Measurements from ENCODE around the gene PRRT1.
"Not testable (repeated sequence)": the region's sequence is repeated elsewhere in the genome, so short reads cannot be mapped to it uniquely, and the experiment has no call there.

The PRRT1 gene

DNA sequence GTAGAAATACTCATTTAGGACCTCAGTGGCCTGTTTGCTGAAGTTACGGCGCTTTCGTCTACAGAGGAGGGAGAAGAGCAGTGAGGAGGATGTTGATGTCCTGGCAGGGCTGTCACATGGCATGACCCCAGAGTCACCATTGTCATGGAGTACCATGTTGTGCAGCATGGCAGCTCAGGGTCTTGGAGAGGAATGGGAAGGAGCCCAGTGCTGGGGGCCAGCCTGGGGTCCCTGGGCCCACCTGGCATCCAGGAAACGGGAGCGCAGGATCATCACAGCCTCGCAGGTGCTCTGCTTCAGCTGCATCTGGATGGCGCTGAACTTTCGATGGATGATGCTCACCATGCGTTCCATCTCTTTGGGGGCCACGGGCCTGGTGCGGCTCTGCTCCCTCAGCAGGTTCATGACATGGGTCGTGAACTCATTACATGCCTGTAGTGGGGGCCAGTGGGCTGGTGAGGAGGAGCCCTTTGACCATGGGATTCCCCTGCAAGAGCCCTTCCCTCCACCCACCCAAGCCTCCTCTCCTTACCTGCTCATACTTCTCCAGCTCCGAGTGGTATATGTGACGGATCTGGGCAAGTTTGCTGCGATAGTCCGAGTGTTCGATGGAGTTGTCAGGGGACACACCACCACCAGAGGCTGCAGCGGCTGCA is 36.1 kb upstream of the PRRT1 start:
- DNase-seq: not testable (repeated sequence)

DNA sequence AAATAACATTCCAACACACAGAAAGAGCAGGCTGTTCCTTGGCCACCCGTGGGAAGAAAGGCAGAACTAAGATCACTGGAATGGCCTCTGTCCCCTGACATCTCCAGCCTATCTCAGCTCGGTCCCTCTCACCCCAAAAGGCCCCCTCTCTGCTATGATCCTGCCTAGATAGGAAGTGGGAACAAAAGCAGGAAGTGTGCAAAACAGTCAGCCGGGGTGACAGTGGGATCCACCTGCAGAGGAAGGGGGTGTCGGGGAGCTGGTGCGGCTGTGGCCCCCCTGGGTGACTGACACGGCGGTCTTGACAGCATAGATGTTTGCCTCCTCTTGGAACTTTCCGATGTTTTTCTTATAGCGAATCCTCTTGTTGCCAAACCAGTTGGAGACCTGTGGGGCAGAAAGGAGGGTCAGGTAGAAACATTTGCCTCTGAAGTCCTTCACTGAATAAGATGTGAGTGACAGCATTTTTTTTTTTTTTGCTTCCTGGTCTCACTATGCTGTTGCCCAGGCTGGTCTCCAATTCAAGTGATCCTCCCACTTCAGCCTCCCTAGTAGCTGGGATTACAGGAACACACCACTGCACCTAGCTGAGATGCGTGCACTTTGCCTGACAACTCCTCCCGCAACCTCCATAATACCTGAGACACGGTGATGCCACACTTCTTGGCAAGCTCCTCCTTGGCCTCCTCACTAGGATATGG is 35.4 kb upstream of the PRRT1 start:
- no peak for DNase-seq

DNA sequence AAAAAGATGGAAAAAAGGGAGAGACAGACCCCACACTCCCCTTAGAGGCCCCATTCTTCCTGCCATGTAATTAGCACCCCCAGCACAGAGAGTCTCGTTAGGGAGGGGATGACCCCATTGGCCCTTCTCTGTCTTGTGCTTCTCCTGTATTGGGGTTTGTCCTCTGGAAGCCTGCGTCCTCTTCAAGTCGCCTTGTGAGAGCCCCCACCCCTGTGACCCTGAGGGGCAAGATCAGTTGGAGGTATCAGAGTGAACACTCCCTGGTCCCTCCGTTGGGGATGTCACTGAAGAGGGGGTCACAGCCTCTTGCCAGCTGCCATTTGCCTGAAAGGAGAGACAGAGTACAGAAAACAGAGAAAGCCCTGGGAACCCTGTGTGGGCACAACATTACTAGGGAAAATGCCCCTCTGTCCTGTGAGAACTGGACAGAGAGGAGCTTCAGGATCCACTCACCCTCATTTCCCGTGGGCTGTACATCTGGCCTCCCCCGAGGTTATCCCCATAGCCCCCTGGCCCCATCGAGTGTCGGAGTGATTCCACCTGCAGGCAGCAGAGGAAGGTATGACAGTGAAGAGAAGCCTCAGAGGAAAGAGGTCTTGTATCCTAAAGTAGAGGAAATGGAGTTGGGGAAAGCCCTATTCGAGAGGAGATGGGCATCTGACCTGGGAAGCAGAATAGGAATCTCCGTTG is 34.6 kb upstream of the PRRT1 start:
- DNase-seq: not testable (repeated sequence)

DNA sequence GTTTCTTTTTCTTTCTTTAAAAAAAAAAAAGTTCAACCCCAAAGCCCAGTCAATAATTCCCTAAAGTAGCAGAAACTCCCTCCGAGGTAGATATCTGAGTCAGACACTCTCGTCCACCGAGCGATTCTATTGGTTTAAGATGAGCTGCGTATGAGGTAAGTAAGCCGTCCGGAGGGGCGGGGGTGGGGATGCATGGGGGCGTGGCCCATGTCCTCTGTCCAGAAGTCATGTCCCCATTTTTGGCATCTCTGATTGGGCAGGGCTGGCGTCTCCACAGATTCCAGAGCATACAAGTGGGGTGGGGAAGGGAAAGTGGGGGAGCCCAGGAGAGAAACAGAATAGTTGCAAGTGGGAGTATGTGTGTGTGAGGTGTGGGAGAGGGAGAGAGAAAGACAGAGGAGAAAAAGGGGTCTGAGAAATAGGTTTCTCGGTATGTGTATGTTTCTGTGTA is 34.0 kb upstream of the PRRT1 start:
- DNase-seq: not testable (repeated sequence)

DNA sequence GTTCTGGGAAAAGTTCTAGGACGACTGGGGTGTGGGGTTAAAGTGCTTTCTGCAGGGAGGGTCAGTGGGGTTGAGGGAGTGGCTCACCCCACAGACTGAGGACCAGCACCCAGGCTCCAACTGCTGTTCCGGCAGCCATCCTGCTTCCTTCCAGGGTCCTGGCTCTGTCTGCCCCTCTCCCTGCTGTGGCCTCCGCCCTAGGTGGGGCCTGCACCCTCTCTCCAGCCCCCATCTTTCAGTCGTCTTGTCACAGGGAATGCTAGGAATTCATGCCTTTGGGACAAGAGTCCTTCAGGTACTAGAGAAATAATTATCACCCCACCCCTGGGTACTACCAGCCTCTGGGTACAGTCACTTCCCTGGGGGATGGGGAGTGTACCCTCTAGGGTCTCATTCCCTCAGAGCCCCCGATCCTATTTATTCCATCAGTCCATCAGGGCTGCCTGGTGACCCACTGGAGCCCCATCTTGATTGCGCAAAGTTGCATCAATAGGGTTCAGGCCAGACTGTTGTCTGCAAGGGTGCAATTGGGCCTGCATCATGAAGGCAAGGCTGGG is 32.4 kb upstream of the PRRT1 start, which contains the start of gene AGER:
AGER (minus strand) TSS at position 170 of the 557 bp plus-strand sequence; CDS start at position 139, 31 bp downstream.
- DNase-seq: no peak

DNA sequence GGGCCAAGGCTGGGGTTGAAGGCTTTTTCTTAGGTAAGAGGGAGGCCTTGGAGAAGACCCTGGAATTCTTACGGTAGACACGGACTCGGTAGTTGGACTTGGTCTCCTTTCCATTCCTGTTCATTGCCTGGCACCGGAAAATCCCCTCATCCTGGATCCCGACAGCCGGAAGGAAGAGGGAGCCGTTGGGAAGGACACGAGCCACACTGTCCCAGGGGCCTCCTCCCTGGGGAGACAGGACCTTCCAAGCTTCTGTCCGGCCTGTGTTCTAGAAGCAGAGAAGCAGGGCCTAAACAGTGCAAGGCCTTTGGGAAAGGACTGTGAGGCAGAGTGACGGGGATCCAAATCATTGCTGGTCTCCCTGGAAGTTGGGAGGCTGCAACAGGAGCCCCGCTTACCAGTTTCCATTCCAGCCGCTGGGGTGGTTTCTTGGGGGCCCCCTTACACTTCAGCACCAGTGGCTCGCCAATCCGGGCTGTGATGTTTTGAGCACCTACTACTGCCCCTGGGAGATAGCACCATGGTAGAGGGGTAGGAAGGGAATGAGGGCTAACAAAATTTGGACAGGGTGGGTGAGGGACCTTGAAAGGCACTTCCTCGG is 31.8 kb upstream of the PRRT1 start:
- DNase-seq: no peak

DNA sequence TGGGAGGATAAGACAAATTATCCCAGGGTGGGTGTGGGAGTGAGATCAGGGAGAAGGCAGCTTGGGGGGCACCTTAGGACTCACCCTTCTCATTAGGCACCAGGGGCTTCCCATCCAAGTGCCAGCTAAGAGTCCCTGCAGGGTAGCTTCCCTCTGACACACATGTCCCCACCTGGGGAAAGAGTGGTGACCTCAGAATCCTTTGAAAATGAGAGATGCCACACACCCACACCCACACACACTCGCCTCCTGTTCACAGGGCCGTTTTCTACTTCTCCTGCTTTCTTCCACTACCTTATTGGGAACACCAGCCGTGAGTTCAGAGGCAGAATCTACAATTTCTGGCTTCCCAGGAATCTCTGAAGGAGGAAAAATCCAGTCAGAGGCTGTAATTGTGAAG is 31.3 kb upstream of the PRRT1 start:
- DNase-seq: no peak

DNA sequence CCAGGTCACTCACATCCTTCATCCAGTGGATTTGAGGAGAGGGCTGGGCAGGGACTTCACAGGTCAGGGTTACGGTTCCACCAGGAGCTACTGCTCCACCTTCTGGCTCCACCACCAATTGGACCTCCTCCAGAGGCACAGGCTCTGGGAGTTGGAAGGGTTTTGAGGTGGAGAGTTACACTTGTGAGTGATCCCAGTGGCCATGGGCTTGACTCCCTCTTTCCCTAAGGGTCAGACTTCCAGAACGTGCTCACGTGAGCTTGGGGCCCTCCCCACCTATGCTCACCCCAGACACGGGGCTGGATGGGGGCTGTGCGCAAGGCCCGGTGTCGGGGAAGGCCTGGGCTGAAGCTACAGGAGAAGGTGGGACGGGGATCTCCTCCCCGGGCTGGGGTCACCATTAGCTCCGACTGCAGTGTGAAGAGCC is 30.8 kb upstream of the PRRT1 start:
- DNase-seq: no peak

DNA sequence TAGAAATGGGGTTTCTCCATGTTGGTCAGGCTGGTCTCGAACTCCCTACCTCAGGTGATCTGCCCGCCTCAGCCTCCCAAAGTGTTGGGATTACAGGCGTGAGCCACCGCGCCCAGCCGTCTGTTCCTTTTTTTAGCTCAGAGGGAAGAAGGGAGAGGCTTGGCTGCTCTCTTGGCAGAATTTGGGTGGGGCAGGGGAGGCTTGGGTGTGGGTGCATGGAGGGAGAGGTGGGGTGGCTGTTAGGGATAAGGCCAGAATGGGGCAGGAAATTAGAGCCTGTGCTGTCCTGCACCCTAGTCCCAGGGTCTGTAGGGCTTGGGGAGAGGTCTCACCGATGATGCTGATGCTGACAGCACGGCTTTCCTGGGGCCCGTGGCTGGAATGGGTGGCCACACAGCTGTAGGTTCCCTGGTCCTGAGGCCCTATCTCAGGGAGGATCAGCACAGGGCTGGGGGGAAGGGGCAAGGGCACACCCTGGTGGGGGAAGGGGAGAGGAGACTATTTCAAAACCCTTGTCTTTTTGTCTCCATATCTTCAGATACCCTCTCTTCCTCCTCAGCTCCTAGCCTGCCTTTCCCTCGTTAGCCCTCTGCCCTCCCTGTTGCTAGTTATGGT is 30.3 kb upstream of the PRRT1 start:
- no peak for DNase-seq

DNA sequence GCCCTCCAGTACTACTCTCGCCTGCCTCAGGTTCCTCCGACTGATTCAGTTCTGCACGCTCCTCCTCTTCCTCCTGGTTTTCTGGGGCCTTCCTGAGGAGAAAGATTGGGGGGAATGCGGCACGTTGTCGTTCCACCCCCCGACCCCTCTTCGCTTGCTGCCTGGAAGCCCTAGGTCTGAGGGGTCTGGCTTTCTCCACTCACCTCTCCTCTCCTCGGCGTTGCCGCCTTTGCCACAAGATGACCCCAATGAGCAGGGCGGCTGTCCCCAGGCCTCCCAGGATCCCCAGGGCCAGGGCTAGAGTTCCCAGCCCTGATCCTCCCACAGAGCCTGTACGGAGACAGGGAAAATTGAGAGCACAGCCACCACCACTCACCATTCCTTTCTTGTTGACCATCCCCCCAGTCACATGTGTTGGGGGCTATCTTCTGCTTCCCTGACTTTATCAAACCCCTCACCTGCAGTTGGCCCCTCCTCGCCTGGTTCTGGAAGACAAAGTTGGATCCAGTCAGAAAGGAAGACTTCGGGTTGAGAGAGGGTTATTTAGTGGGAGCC is 29.5 kb upstream of the PRRT1 start:
- no peak for DNase-seq

DNA sequence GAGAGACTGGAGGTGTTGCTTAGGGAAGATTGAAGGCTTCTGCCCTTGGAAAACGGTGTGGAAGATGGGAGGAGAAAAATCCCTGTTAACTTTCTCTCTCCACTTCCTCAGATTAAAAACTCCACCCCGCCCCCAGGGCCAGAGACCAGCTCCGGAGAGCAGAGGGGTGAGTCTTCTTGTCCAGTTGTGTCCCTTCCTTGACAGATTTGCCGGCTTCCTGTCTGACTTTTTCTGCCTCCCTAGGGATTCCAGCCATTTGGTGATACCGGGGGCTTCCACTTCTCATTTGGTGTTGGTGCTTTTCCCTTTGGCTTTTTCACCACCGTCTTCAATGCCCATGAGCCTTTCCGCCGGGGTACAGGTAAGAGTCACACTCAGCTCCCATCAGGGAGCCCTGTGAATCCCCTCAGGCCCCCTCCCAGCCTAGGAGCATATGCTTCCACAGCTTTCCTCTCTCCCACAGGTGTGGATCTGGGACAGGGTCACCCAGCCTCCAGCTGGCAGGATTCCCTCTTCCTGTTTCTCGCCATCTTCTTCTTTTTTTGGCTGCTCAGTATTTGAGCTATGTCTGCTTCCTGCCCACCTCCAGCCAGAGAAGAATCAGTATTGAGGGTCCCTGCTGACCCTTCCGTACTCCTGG is 28.1 kb upstream of the PRRT1 start:
- no peak for DNase-seq

DNA sequence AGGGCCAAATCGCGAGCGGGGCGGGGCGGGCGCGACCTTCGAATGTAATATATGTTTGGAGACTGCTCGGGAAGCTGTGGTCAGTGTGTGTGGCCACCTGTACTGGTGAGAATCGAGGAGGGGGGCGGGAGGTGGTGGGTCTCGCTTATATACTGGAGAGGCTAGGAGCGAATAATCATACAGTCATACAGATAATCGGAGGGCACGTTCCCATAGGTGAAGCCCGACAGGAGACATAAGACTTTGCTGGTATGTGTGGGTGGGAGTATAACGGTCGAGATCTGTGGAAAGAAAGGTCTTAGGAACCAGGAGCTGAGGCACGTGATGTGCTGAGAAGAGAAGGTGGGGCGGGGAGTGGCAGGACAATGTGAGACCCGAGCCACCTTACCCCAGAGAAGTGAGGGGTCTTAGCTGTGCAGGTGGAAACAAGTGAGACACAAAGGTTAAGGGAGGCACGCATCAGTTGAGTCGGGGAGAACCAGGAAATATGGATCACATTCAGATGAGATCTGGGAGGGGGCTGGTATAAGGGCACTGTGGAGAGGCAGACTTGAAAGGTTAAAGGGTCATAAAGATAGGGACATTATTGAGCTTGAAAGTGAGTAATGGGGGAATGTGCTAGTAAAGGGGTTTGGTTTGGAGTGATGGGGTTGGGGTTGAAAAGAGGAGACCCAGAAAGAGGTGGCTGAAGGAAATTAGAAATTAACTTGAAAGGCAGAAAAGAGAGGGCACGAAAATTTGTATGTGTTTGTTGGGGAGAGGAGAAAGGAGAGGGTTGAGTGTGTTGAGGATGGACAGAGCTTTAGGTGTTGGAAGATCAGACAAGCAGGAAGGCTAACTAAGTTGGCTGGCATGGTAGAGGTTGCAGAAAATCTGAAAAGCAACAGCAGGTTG is 27.1 kb upstream of the PRRT1 start:
- no peak for DNase-seq

DNA sequence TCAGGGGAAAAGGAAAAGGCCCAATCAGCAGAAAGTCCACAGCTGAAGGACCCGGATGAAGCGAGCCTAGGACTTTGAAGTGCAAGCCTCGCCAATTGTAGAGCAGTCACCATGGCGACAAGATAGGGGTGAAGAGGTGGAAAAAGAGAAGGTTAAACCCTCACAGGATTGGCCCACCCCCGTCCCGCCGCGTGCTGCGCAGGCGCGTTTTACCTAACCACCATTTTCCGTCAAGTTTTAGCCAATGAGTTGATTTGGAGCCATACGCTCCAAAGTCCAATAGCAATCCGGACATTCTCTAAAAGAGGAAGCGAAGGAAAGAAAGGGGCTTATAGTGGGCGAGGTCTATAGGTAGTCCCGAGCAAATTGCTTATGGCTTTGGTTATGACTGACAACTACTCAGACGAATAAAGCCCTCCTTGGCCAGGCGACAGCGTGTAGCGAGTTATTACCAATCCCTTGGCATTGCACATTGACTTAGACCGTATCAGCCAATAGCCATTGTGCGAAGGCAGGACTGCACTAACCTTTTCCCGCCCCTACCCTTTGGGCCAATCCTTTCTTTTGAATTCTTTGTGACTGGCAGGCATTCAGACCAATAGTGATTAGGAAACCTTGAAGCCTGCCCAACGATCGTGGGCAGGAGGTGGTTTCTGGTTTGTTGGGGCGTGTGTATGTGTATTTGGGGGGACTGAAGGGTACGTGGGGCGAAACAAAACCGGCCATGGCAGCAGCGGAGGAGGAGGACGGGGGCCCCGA is 26.2 kb upstream of the PRRT1 start, which contains the start of gene RNF5:
RNF5 (plus strand) TSS at position 618 of the 759 bp plus-strand sequence; CDS start at position 725, 107 bp downstream.
- peak; percentile 99 for DNase-seq

DNA sequence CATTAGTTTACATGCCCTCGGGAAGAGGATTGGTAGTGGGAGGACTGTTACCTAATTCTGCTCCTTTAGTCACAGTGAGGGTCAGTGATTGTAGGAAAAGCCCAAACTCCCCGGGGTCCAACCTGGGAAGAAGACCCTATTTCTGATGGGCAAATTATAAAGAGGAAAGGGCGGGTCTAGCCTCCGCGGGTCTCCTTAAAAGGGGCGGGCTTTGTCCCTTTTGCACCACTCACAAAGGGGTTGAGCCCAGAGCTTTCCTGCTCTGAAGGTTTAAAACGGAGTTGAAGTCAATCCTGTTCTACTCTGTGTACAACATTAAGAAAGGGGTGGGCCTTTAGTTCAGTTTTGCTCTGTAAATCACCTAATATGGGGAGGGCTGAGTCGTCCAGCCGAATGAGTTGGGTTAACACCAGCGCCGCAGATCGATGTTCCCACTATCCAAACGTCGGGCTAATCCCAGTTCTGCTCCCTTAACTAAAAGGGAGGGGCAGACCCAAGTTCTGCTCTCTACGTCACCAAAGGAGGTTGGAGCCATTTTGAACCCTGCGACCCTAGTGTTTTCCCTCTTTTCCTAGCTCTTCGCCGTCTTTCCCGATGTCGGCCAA is 25.5 kb upstream of the PRRT1 start:
- peak; percentile 43 for DNase-seq

DNA sequence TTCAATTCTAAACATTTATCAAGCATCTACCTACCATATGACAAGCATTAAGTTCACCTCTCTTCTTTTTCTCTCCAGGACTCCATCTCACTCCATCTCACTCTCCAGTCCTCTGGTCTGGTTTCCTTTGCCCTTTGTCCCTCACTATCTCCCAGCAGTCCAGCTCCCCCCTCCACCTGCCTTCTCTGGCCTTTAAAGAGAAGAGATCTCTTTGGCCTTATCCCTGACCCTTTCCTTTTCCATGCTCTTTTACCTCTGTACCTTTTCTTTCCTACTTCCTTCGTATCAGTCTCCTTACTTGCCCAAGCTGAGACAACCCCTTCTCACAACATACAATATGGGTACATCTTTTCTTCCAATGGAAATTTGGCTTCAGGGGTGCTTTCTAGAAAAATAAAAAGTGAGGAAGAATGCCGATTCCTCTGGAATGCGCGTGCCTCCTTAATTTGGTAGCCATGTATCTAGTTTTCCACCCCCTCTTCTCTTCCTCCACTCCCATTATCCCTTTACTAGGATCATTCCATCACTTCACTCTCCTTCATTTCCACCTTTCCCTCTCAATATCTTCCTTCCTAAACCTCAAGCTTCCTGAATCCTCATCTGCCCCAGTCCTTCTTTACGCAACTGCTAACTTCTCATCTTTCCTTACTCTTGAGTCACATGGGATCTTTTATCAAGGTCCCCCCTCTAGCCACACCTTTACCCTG is 24.9 kb upstream of the PRRT1 start:
- no peak for DNase-seq

DNA sequence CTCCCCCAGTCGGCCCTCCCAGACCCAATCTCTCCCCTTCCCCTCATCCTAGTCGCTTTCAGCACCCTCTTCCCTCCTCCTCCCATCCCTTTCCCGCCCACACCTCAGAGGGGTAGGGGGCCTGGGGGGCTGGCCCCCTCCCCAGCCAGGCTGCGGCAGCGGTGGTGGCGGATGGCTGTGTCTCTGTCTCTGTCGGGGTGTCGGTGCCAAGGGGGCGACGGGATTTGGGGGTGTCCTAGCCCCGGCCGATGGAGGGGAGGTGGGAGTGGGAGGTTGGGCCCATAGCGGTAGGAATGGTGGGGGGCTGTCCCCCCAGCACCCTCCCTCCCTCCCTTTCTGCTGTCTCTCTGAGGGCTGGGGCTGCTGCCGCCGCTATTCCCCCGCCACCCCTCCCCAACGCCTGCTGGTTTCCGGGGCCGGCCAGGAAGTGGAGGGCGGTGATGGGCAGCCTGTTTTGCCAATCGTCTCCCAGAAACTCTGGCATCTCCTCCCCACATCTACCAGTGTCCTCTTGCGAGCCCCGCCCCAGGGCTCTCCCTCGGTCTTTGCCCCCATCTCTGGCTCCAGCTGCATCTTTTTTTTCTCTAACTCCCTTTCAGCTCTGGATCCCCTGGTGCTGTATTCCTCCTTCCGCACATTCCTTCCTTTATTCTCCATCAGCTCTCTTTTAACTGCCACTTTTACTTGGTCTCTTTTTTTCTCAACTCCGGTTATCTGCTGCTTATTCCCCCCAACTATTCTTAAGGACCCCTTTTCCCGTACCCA is 24.2 kb upstream of the PRRT1 start, which contains the start of gene AGPAT1:
AGPAT1 (minus strand) TSS at position 374 of the 765 bp plus-strand sequence. CDS start 4,588 bp downstream, outside the sequence.
- DNase-seq: peak; percentile 75

DNA sequence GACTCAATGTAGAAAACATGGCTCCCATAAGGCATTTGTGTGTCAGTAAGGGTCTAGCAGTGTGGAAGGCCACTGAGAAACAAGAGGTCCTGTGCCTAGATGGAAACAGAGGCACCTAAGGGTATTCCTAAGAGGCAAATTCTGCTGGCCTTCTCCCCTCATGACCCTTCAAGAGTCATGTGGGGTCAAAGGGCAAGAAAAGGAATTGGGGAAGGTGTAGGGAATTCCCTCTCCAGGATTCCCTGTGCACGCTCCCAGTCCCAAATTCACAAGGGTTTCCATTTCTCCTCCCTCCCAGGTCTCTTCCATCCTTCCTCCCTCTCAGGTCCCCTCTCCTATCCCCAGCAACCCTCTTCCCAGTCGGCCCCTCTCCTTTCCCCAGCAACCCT is 23.6 kb upstream of the PRRT1 start:
- DNase-seq: no peak

DNA sequence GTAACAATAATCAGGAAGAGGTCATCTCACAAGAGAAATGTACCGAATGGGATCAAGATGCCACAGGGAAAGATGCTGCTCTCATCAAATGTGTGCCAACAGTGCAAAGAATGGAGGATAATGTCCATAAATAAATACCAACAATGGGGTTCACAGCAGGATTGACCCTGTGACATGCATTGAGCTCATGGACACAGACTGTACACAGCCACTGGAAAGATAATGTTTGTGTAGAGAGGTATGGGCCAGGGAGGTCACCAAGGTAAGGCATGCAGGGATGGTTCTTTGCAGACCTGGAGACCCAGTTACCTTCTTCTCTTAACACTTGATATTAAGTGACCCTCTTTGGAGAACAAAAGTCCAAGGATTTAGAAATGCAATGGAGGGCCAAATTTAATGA is 22.7 kb upstream of the PRRT1 start:
- no peak for DNase-seq
